NCI-H2171 treated with DMSO at 0.1 percent for 48 hours (cell line): ENCODE data around the gene PGAP1.

ENCODE experiments used
- DNase-seq: peaks from one replicate; lab custom pipeline; 2025; lab: John Stamatoyannopoulos, UW

PGAP1 gene, protein sequence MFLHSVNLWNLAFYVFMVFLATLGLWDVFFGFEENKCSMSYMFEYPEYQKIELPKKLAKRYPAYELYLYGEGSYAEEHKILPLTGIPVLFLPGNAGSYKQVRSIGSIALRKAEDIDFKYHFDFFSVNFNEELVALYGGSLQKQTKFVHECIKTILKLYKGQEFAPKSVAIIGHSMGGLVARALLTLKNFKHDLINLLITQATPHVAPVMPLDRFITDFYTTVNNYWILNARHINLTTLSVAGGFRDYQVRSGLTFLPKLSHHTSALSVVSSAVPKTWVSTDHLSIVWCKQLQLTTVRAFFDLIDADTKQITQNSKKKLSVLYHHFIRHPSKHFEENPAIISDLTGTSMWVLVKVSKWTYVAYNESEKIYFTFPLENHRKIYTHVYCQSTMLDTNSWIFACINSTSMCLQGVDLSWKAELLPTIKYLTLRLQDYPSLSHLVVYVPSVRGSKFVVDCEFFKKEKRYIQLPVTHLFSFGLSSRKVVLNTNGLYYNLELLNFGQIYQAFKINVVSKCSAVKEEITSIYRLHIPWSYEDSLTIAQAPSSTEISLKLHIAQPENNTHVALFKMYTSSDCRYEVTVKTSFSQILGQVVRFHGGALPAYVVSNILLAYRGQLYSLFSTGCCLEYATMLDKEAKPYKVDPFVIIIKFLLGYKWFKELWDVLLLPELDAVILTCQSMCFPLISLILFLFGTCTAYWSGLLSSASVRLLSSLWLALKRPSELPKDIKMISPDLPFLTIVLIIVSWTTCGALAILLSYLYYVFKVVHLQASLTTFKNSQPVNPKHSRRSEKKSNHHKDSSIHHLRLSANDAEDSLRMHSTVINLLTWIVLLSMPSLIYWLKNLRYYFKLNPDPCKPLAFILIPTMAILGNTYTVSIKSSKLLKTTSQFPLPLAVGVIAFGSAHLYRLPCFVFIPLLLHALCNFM

DNA sequence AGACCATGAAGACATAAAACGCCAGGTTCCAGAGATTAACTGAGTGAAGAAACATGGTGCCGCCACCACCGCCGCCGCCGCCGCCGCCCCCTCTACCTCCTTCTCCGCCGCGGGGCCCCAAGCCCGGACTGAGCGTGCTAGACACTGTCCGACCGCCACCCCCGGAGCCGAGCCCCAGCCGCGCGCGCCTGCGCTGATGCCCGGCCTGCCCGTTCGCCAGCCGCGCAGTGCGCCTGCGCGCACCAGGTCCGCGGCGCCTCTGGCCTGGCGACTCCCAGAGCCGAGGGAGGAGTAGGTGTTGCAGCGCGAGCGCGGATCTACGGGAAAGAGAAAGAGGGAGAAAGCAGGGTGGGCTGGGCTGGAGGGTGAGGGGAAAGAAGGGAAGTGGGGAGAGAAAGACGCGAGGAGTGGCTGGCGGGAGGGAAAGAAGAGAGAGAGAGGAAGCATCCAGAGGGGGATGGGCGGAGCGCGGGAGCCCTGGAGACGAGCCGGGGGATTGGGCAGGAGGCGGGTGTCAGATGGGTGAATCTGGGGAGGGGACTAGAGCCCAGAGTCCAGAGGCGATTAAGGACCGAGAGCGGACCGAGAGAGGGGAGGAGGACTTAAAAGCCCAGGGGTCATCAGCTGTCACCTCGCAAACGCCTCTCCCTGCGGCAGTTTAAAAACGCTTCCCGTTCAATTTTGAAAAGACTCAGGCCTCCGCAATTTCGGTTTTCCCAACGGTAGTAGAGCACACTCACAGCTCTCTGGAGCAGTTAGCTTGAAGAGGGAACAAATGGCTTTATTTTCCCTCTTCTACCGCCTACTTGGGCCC is at the start of gene PGAP1:
TSS of gene PGAP1 (minus strand) at position 146 of the 814 bp plus-strand sequence. CDS start at position 55, 91 bp downstream.
- DNase-seq: peak; percentile 93

DNA sequence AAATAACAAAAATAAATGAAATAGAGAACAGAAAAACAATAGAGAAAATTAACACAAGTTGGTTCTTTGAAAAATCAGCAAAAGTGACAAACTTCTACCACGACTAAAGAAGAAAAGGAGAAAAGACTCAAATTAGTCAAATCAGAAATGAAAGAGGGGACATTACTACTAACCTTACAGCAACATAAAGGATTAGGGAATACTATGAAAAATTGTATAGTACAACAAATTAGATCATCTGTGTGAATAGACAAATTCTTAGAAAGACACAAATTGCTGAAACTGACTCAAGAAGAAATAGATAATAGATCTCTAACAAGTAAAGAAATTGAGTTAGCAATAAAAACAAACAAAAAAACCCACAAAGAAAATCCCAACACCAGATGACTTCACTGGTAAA is 48.5 kb upstream of the PGAP1 start:
- no peak for DNase-seq

DNA sequence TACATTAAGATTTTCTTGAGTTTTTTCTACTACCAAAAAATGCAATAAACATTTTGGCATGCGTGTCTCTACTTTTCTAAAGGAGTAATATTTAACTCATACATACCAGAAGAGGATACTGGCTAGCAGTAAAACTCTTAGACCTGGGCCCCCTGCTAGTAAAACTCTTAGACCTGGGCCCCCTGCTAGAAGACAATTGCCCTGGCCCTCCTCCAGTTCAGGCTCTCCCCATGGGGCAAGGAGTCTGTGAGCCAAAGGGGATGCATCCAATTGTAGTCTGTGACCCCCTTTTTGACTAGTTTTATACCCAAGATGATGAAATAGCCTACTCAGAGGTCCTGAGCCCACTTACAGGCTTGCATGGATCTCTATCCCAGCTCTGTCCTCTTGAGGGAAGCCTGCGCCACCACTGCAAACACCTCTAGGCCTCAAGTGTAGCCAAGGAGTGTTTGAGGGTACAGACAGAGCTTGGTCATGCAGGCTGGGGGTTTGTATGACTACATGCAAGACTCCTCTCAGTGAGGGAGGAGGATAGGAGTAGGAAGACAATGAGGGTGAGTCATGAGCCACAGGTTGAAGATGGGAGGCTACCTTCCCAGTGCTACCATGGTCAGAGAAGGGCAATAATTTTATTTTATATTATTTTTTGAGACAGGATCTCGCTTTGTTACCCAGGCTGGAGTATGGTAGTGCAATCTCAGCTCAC is 45.2 kb upstream of the PGAP1 start:
- no peak for DNase-seq

GRCh38 chr2:196970099-196970498 is 43.6 kb upstream of the PGAP1 start:
- DNase-seq: no peak

- no peak for DNase-seq
These were observed 42.0 kb upstream of the PGAP1 start for GRCh38 chr2:196968516-196968915.

DNA sequence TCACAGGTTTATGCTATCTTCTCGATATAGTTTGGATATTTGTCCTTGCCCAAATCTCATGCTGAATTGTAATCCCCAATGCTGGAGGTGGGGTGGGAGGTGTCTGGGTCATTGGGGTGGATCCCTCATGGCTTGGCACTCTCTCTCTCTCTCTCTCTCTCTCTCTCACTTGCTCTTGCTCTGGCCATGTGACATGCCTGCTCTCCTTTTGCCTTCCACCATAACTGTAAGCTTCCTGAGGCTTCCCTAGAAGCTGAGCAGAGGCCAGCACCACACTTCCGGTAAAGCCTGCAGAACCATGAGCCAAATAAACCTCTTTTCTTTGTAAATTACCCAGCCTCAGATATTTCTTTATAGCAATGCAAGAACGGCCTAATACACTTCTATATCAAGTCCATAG is 41.3 kb upstream of the PGAP1 start:
- no peak for DNase-seq

GRCh38 chr2:196967116-196967515 is 40.6 kb upstream of the PGAP1 start:
- DNase-seq: peak; percentile 31

GRCh38 chr2:196966061-196966460 is 39.6 kb upstream of the PGAP1 start:
- DNase-seq: no peak

DNA sequence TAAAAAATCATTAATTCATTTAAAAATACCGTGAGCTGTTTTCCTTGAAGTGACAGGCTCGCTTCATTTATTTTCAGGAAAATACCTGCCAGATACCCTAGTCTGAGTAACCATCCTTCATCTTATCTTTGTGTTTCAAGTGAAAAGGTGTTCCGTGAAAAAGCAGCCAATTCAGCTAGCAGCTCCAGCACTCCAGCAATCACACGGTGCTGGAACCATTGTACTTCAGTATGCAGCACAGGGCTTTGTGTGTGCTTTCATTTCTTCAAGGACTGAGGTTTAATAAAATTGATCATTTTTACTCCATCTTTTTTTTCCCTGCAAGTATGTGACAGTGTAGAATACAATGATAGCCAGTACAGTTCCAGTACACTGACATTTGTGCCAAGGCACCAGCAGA is 39.1 kb upstream of the PGAP1 start:
- no peak for DNase-seq

- no peak for DNase-seq
These were observed 37.5 kb upstream of the PGAP1 start for GRCh38 chr2:196963961-196964360.

- DNase-seq: no peak
These were observed 36.5 kb upstream of the PGAP1 start for GRCh38 chr2:196963043-196963442.

GRCh38 chr2:196962325-196962724 is 35.8 kb upstream of the PGAP1 start:
- DNase-seq: no peak

DNA sequence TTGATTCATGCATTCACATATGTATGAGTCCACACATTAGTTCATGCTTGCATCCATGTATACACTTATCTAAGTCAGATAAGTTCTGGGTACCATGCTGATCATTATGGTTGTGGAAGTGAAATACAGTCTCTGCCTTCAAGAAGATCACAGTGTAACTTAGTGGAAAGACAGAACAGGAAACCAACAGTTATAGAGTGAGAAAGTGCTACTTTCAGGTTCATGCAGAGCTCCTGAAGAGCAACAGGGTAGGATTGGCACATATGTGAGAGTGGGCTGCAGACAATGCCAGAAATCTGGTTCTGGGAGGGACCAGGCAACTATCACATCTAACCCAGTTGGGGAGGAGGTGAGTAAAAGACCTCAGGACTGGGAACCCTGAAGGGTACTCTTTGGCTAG is 35.4 kb upstream of the PGAP1 start:
- no peak for DNase-seq

- DNase-seq: no peak
These were observed 33.3 kb upstream of the PGAP1 start for GRCh38 chr2:196959734-196960338.

GRCh38 chr2:196959281-196959680 is 32.8 kb upstream of the PGAP1 start:
- DNase-seq: no peak

DNA sequence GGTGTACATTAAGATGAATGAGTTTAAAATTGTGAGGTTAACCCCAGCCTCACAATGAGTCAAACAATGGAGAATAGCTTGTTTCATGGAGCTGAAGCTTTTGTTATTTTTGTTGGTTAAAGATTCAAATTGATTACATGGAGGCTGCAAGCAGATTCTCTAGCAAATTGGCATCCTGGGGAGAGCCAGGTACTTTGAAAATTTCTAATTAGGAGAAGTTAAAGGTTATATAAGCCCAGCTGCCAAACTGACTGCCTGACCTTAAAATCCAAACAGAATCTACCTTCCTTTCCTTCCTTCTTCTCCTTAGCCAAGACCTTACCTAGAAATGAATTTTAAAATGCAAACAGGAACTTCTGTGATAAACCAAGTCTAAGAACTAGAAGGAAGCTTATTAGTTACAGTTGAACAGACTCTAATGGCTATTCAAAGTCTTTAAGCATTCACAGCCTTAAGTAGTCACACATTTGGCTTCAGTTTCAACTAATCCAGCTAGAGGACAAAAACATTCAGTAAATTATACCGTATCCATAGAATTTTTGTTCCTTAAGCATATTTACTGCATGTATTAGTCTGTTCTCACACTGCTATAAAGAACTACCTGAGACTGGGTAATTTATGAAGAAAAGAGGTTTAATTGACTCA is 31.5 kb upstream of the PGAP1 start:
- DNase-seq: no peak

GRCh38 chr2:196957442-196957841 is 30.9 kb upstream of the PGAP1 start:
- DNase-seq: no peak

- DNase-seq: no peak
These were observed 29.6 kb upstream of the PGAP1 start for GRCh38 chr2:196956069-196956468.

DNA sequence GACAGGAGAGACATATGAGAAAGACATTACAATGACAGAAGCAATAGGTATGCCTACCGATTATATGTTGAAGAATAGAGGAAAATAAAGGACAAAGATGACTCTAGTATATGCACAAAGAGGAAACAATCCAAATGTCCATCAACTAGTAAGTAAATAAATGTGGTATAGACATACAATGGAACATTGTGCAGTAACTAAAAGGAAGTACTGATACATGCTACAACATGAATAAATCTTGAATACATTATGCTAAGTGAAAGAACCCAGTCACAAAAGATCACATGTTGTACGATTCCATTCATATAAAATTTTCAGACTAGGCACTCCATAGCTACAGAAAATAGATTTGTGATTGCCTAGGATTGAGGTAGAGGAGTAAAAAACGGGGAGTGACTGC is 28.5 kb upstream of the PGAP1 start:
- DNase-seq: no peak

GRCh38 chr2:196954001-196954400 is 27.5 kb upstream of the PGAP1 start:
- no peak for DNase-seq

DNA sequence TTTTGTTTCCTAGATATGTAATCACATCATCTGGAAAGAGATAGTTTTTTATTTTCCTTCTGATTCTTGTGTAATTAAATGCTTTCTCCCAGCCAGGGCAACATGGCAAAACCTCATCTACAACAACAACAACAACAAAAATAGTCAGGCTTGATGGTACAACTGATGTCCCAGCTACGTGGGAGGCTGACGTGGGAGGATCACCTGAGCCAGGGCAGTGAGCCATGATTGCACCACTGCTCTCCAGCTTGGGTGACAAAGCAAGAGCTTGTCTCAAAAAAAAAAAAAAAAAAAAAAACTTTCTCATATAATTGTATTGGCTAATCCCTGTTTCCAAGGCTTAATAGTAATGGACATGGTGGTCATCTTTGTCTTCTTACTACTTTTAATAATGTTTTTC is 26.4 kb upstream of the PGAP1 start:
- DNase-seq: no peak
